Right lobe of liver (tissue), 4 donors: ENCODE results near the gene RGL1.

Experiments
- CTCF ChIP-seq, 4 donors: fragments of 200-600 bp in 3 of 4; fragments of 450-650 bp in 1 of 4; IDR thresholded peaks; one replicate each; pipeline versions ENCODE4 v1.5.1 to v1.8.0; 2016 to 2022; ENCODE audit warnings: antibody characterized with exemption in 4 of 4, mild to moderate bottlenecking in 2 of 4
- POLR2A ChIP-seq: fragments of 450-650 bp; IDR thresholded peaks from one replicate; pipeline ENCODE4 v1.6.1; 2017; ENCODE audit warnings: antibody characterized with exemption, mild to moderate bottlenecking
- donor health status: DM: no; HTN: no; CAD: no.
- donor health status: DM: no; HTN: no; CAD: no.
- donor health status: DM: no; HTN: yes; CAD: no.

- TF ChIP-seq CTCF (IDR thresholded peaks at IDR 0.05) = no peak
- TF ChIP-seq POLR2A = no peak
These were observed 1.2 kb downstream of the RGL1 start for GRCh38 chr1:183806125-183806524.
